WERI-Rb-1 (cell line): ENCODE measurements around the gene NPIPB8.
"Not testable (repeated sequence)": the region's sequence is repeated elsewhere in the genome, so short reads cannot be mapped to it uniquely, and the experiment has no call there.

Experiments used
- DNase-seq: peaks from one replicate; pipeline ENCODE4 v3.0.0-alpha.2; 2020
- H3K27ac ChIP-seq: fragments of 250-450 bp; sonication (Bioruptor Pico); 2 replicates; pipeline ENCODE4 v1.5.1; 2020; ENCODE audit warnings: mild to moderate bottlenecking, moderate library complexity
- H3K27me3 ChIP-seq: fragments of 250-450 bp; sonication (Bioruptor Pico); 2 replicates; pipeline ENCODE4 v1.5.1; 2021; ENCODE audit warnings: mild to moderate bottlenecking, low read depth, moderate library complexity; ENCODE audit not compliant: insufficient read depth, severe bottlenecking
- H3K36me3 ChIP-seq: fragments of 250-450 bp; sonication (Bioruptor Pico); 2 replicates; pipeline ENCODE4 v1.5.1; 2020; ENCODE audit warnings: mild to moderate bottlenecking, moderate library complexity
- H3K4me3 ChIP-seq: 2 replicates; pipeline ENCODE4 v1.5.1; 2011; ENCODE audit warnings: low read depth, mild to moderate bottlenecking, control low read depth, low read length
- H3K9me3 ChIP-seq: fragments of 250-450 bp; sonication (Bioruptor Pico); 2 replicates; pipeline ENCODE4 v1.5.1; 2021; ENCODE audit warnings: mild to moderate bottlenecking, moderate library complexity; ENCODE audit not compliant: severe bottlenecking
- TF ChIP-seq, protein P1 (sequence below): IDR thresholded peaks from 2 replicates; pipeline ENCODE4 v1.5.1; 2011; ENCODE audit warnings: low read depth, mild to moderate bottlenecking, control low read depth, inconsistent platforms, low read length

The NPIPB8 gene

DNA sequence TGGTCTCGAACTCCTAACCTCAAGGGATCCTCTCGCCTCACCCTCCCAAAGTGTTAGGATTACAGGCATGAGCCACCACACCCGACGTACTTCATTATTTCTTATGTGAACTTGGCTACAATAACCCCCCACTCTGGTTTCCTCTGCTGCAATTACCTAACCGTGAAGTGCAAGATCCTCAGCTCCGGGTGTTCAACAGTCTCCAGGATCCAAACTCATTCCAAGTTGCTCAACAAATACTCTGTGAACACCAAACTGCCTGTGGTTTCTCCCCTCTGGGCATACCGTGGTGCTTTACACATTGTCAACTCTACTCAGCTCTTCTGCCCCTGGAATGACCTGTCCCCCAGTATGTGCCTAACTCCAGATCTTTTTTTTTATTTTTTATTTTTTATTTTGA is 21.2 kb upstream of the NPIPB8 start:
- Histone ChIP-seq H3K27me3 (no peaks in the 10 kb centered on the region), H3K9me3 (no peaks in the 10 kb centered on the region), H3K27ac (no peak overlapping the region), H3K4me3 (no peak overlapping the region), H3K36me3 (no peaks in the 10 kb centered on the region)
- TF ChIP-seq, protein P1, sequence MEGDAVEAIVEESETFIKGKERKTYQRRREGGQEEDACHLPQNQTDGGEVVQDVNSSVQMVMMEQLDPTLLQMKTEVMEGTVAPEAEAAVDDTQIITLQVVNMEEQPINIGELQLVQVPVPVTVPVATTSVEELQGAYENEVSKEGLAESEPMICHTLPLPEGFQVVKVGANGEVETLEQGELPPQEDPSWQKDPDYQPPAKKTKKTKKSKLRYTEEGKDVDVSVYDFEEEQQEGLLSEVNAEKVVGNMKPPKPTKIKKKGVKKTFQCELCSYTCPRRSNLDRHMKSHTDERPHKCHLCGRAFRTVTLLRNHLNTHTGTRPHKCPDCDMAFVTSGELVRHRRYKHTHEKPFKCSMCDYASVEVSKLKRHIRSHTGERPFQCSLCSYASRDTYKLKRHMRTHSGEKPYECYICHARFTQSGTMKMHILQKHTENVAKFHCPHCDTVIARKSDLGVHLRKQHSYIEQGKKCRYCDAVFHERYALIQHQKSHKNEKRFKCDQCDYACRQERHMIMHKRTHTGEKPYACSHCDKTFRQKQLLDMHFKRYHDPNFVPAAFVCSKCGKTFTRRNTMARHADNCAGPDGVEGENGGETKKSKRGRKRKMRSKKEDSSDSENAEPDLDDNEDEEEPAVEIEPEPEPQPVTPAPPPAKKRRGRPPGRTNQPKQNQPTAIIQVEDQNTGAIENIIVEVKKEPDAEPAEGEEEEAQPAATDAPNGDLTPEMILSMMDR, result no peak
- DNase-seq, result no peak

DNA sequence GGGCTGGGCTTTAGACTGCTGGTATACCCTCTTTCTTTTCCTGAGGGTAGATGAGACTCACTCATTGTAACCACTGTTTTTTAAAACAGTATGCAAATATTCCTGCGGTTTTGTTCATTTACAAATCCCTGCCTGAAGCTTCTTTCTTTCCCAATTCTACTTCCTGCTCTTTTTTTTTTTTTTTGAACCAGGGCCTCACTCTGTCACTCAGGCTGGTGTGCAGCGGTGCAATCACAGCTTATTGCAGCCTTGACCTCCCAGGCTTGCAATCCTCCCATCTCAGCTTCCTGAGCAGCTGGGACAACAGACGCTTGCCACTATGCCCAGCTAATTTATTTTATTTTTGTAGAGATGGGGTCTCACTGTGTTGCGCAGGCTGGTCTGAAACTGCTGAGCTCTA is 20.0 kb upstream of the NPIPB8 start:
- TF ChIP-seq, protein P1, result no peak
- Histone ChIP-seq H3K9me3 (no peaks in the 10 kb centered on the region), H3K36me3 (no peaks in the 10 kb centered on the region), H3K27ac (peak overlapping the region; percentile 50), H3K27me3 (no peaks in the 10 kb centered on the region), H3K4me3 (no peak overlapping the region)
- peak; percentile 73 for DNase-seq

DNA sequence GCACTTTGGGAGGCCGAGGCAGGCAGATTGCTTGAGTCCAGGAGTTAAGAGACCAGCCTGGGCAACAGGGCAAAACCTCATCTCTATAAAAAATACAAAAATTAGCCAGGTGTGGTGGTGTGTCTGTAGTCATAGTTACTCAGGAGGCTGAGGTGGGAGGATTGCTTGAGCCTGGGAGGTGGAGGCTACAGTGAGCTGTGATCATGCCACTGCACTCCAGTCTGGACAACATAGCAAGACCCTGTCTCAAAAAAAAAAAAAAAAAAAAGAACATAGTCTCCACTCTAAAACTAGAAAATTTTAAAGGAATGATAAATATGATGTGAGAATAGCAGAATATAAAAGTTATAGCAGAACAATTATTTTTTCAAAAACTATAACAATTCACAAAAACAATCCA is 17.5 kb upstream of the NPIPB8 start:
- H3K27ac ChIP-seq, H3K9me3 ChIP-seq, H3K36me3 ChIP-seq, H3K27me3 ChIP-seq, DNase-seq, H3K4me3 ChIP-seq: not testable (repeated sequence)

DNA sequence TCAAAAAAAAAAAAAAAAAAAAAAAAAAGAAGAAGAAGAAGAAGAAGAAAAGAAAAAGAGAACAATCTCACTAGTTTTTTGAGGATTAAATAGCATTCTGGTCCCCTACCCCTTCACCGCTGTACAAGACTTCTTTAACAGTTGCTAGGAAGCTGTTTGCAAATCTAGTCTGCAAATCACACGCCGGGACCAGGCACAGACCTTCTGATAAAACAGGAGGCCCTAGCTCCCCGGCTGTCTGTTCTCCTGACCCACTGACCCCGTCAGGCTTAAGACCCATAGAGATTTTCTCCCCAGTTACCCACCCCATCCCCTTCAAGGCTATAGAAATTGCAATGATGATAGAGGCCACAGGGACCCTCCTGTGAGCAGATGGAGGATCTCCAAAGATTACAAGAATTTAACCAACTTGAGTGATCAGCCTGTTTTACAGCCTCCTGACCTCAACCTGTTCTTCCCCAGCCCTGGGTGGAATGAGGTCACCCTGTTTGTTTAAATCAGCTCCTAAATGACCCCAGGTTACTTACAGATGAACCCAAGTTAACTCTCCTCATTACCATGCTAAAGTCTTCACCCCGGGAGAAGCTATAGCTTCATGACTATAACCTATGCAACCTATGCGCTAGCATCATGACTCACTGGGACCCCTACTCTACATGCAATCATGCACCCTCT is 16.2 kb upstream of the NPIPB8 start:
- DNase-seq, result peak; percentile 82
- no peak overlapping the region for H3K4me3 ChIP-seq
- H3K9me3 ChIP-seq, result no peaks in the 10 kb centered on the region
- H3K27ac ChIP-seq, result peak overlapping the region; percentile 67
- H3K27me3 ChIP-seq, result no peaks in the 10 kb centered on the region
- TF ChIP-seq, protein P1, result no peak
- no peaks in the 10 kb centered on the region for H3K36me3 ChIP-seq

DNA sequence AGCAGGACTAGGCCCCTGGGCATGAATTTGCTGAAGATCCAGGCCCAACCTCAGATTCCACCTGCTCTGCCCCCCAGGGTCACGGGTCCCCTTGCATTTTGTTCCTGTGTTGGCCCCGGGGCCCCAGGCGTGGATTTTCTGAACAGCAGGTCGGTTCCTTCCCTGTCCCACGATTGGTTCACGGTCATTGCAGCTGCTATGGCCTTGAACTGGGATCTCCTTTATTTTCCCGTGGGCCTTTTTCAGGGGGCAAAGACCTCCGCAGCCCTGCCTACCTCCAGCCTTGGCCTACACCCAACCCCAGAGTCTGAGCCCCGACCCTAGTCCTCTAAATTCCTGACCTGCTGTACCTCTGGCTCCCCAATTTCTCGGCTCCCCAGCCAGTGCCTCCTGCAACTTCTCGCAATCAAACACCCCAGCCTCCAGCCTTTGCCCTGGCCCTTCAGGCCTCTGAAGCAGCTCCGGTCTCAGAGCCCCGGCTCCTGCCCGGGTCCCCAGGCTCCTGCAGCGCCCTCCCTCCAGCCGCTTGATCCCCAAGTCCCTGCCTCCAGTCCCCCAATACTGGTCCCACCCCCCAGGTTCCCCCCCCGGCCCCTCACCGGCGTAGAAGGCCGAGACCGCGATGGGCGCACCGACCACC is 15.2 kb upstream of the NPIPB8 start:
- H3K36me3 ChIP-seq, H3K4me3 ChIP-seq, H3K27ac ChIP-seq, DNase-seq, H3K9me3 ChIP-seq, H3K27me3 ChIP-seq: not testable (repeated sequence)

DNA sequence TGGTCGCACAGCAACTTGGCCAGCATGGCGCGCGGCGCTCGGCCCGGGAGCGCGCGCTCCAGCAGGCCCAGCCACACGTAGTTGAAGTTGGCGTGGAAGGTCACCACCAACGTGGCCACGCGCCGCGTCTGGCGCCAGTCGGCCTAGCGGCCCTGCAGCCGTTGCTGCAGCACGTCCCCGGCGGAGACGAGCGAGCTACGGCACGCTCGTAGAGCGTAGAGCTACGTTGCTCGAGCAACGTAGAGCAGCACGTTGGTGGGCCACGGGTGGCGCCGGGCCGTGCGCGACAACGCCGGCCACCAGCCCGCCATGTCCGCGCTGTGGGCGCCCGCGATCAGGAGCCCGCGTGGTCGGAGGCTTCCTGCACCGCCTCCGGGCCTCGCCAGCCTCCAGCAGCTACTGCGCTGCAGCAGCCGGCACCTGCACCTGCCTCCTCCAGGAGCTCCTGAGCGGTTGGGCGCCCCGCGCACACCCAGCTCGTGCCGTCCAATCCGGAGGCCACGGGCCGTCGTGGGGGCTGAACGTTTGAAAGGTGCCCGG is 14.6 kb upstream of the NPIPB8 start:
- Histone ChIP-seq H3K27me3 (no peaks in the 10 kb centered on the region), H3K36me3 (no peaks in the 10 kb centered on the region), H3K4me3 (no peak overlapping the region), H3K27ac (no peak overlapping the region), H3K9me3 (no peaks in the 10 kb centered on the region)
- DNase-seq, result no peak
- TF ChIP-seq, protein P1, result no peak

DNA sequence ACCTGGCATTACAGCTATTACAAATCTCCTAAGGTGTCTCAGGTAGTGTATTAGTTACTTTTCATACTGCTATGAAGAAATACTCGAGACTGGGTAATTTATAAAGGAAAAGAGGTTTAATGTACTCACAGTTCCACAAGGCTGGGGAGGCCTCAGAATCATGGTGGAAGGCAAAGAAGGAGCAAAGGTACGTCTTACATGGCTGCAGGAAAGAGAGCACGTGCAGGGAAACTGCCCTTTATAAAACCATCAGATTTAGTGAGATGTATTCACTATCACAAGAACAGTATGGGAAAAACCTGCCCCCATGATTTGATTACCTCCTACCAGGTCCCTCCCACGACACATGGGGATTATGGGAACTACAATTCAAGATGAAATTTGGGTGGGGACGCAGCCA is 7.0 kb upstream of the NPIPB8 start:
- H3K27me3 ChIP-seq, H3K36me3 ChIP-seq: not testable (repeated sequence)

DNA sequence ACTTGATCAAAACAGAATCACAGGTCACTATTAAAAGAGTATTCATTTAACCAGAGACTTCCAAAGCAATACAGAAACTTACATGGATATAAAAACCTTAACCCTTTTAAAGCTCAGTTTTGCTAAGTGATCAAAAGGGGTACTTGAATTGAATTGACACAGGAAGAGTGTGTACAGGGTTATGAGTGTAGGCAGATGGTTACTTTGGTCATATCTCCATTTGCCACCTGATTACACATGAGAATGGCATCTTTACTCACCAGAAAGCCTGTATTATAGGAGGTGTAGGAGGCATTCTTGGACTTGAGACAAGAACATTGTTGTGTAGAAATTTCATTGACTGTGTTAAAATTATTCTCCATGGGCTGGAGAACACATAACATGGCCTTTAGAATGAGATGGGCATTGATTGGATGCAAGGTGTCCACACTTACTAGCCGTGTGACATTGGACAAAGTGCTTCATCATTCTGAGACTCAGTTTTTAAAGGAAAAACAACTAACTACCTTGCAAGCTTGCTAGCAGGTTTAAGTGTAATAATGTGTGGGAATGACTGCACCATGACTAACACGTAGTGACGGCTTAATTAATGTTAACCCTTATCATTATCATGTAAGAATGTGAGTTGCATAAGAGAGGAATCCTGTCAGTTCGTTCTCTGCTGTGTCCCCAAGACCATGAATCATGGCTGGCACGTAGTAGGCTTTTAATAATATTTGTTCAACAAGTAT is 1.6 kb upstream of the NPIPB8 start:
- H3K27ac ChIP-seq, result not testable (repeated sequence)

More for the DNA sequence above, 7.0 kb upstream of the NPIPB8 start:
- not testable (repeated sequence) for H3K4me3 ChIP-seq, DNase-seq, H3K27ac ChIP-seq, H3K9me3 ChIP-seq

DNA sequence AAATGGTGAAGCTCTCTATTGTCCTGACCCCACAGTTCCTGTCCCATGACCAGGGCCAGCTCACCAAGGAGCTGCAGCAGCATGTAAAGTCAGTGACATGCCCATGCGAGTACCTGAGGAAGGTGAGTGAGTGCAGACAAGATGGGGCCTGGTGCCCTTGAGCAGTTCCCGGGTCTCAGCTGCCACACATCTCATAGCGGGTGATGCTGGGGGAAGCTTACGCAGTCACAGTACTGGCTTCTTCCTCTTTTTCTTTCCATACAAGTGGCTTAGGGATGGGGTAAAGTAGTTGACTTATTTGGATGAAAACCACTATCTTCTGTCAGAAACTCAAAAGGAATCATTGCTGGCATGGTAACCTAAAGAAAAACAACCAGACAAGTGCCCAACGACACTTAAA is 494 bp downstream of the NPIPB8 start:
- H3K27ac ChIP-seq, H3K27me3 ChIP-seq, DNase-seq, H3K9me3 ChIP-seq, H3K36me3 ChIP-seq, H3K4me3 ChIP-seq: not testable (repeated sequence)

More for the DNA sequence above, 1.6 kb upstream of the NPIPB8 start:
- not testable (repeated sequence) for H3K27me3 ChIP-seq, H3K9me3 ChIP-seq, H3K36me3 ChIP-seq, DNase-seq, H3K4me3 ChIP-seq

DNA sequence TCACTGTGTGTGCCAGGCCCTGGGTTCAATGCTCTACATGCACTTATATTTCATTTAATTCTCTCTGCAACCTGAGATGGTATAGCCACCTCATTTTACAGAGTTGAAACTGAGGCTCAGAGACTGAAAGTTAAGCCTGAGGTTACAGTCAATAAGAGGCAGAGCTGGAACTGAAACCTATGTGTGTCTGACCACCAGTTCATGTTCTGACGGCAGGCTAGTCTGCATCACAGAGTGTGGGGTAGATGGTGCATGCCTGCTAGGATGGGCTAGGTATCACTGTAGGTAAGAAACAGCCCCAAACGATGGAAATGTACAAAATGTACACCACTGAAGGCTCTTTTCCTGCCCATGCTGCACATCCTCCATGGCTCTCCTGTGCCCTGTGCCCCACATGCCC is 2.1 kb downstream of the NPIPB8 start:
- not testable (repeated sequence) for H3K27me3 ChIP-seq, H3K27ac ChIP-seq, H3K9me3 ChIP-seq, DNase-seq, H3K36me3 ChIP-seq, H3K4me3 ChIP-seq
